NK-92 (cell line): ENCODE measurements around the gene AOAH.

ENCODE experiments used
- DNase-seq: peaks from one replicate; lab custom pipeline; 2025; ENCODE audit not compliant: unreplicated experiment; lab: John Stamatoyannopoulos, UW

Gene AOAH

GRCh38 chr7:36635091-36635490 is 89.2 kb downstream of the AOAH start:
- DNase-seq: no peak

- no peak for DNase-seq
Measured at GRCh38 chr7:36633377-36633776, 90.9 kb downstream of the AOAH start.

GRCh38 chr7:36630112-36630650 is 94.1 kb downstream of the AOAH start:
- no peak for DNase-seq

DNA sequence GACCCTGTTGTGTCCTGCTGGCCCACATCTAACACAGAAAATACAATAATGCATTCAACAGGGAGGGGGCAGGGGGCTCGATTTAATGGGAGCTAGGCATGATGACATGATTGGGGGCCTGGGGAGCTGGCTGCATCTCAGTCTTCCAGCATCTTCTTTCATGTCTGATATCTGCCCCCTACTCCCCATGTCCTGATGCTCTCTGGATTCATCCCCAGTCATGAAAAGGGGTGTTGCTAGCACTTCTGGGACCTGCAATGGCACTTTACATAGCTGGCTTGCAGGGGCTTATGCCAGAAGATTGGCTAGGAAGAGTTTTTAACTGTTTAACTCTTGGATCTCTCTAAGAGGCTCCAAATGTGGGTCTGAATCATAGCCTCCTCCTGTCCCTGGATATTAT is 94.9 kb downstream of the AOAH start:
- DNase-seq: no peak

DNA sequence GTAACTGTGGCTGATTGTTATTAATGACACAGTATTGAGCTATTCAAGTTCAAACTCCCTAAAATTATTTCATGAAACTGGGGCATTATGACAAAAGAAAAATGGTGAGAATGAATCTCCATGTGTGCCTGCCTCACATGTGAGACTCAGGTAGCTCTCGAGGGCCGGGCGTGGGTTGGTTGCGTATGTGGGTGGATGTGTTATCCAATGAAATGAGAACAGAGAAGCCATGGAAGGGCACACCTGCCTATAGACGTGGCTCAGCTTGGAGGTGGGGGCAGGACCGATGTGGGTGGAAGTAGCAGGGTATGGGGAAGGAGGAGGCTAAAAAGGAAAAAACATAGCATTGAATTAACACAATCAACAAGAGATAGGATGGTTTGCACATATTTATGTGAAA is 96.5 kb downstream of the AOAH start:
- DNase-seq: no peak

DNA sequence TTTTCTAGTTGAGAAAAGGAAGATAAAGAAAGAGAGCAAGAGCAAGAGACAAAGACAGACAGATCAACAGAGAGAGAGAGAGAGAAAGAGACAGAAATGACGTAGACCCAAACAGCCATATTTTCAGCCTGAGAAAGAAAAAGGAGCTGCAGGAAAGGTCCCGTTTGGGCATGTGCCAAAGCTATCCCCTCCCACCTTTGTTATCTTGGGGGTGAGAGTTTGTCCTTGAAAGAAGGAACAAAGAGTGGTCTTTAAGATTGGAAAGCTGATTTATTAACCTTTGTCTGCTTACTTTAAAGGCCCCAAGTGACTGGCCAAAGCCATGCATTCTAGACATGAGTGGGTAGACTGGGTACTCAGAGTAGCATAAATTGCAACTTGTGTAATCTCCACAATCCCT is 98.2 kb downstream of the AOAH start:
- no peak for DNase-seq

DNA sequence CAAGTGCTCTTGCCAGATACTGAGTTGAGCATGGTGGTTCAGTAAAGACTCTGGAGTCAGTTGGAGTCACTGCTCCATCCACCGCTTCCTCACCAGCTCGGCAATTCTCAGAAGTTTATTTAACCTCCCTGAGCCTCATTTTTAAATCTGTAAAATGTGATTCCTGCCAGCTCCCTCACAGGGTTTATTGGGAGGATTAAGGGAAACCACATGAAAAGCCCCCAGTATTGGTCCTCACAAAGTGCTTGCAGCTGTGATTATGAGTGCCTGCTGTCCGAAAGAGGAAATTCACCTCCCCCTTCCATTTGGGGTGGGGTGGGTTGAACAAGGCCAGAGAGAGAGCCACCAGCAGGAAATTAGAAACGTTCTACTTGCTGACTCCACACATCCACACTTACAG is 99.0 kb downstream of the AOAH start:
- DNase-seq: no peak

DNA sequence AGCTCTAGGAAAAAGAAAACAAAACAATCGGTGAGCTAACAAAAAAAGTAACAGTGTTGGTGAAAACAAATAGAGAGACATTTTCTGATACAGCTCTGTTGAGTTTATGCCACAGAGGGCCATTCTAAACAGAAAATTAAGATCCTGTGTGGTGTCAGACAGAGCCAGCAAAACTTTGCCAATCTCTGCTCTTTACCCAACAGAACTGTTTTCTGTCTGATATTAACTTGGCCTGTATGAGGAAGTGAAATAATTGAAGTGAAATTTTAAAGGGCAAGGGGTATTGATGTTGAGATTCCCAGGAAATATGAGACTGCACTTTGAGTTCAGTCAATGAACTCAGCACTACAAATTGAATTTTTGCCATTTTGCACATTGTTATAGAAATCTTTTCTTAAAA is 101.0 kb downstream of the AOAH start:
- no peak for DNase-seq

- DNase-seq: no peak
Measured at GRCh38 chr7:36621396-36621795, 102.9 kb downstream of the AOAH start.

DNA sequence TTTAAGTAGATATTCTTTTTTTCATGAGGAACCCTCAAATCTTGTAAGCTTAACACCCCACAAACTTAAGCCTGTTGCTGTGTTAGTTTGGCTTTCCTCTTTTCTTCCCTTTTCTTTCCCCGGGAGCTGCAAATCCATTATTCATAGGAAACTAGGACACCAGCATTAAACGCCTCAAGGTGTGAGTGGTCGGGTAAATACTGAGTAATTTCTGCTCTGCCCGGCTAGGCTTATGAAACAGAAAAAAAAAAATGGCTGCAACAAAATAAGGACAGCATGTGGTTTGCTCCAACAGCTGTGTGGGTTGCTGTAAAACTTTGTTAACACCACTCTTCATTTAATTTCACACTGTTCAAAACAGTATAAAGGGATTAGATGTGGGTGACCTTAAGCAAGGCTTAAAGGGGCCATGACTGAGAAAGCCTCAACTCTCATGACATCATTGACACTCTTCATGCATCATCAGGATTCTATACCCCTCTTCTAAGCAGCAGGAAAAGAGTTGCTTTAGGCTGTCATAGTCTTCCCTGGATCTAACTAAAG is 104.1 kb downstream of the AOAH start:
- no peak for DNase-seq

GRCh38 chr7:36617408-36617807 is 106.9 kb downstream of the AOAH start:
- no peak for DNase-seq

DNA sequence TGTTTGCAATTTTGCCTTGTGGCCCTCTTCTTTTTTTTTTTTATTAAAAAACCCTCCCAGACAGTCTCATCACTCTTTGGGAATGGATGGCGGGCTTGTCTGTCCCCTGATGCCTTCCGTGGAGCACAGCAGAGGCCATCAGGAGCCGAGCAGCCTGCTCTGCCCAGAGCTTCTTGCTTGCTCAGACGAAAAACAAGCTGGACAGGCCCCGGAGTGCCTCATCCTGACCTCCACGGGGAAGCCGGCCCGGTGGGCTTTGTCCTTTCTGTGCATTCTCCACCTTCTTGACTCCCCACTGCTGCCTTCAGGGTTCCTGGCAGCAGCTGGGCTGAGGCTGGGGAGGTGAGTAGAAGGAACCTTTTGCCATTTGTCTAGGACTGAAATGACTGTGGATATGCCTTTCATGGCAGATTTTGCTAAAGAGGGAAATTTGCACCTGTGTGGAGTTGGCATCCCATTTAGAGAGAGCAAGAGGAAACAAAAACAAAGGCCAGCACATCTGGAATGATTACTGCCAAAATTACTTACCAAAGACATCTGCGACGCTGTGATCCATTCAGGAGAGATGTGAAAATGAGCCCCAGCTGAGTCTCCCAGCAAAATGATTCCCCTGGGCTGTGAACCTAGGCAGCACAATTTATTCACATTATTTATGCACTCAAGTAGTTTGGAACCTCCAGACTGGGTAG is 108.3 kb downstream of the AOAH start:
- no peak for DNase-seq

GRCh38 chr7:36614959-36615358 is 109.3 kb downstream of the AOAH start:
- no peak for DNase-seq

- no peak for DNase-seq
Measured at GRCh38 chr7:36613031-36613614, 111.2 kb downstream of the AOAH start.

- no peak for DNase-seq
Measured at GRCh38 chr7:36611703-36612102, 112.6 kb downstream of the AOAH start.

GRCh38 chr7:36607721-36608095 is 116.6 kb downstream of the AOAH start:
- DNase-seq: no peak

- no peak for DNase-seq
Measured at GRCh38 chr7:36606976-36607720, 117.1 kb downstream of the AOAH start.

DNA sequence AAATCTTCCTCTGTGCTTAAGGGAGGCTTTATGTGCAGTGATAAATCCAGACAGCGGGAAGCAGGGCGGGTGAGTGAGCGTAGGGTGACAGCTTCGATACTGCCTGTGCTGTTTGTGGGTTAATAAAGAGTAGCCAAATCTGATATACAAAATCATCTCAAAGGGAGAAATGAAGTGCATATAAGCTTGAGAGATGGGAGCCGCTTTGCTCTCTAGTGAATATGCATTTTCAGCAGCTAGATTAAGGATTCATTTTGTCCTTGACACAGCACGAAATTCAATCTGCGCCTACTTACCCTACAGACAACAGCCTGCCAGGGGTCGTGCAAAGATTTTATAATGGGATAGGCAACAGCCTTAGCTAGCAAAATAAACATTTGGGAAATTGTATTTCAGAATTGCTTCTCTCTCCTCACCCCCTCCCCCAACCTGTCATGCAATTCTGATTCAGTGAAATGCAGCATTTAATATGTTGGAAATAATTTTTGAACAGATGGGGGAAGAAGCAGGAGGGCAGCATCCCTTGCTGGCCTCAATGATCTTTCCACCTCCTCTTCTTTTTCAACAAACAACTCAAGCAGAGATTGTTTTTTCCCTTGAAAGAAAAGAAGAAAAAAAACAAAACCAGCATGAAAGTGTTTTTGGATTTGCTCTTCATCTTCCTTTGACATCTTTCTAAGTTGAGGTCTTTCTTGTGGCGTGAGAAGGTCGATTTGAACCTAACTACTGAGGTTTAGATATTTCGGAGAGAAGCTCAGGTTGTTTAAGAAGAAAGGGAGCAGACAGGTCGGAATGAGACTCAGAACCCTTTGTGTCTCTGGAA is 117.9 kb downstream of the AOAH start:
- DNase-seq: no peak

GRCh38 chr7:36605261-36606051 is 118.8 kb downstream of the AOAH start:
- no peak for DNase-seq

DNA sequence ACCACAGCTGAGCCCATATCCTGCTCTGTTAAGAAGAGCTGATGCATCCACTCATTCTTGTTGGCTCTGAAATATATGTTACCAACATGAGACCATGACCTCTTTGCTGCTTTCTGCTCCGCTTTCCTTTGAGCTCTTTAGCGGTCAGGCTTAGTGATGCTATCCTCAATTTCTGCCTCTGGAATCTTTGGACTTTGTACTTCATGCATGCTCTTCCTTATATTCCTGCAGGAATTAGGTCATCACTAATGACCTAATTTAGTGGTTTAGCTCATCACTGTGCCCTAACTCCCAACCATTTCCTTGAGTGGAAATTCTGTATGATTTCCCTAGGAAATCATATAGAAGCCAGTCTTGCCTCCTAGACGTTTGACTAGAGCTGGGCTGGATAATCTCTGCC is 119.5 kb downstream of the AOAH start:
- no peak for DNase-seq
